HG03378 (cell line): Measurements from ENCODE around the gene STX8.
"Not testable (repeated sequence)": the region's sequence is repeated elsewhere in the genome, so short reads cannot be mapped to it uniquely, and the experiment has no call there.

ENCODE experiments used
- ATAC-seq: cut with Tn5 transposase; IDR thresholded peaks from one replicate; pipeline ENCODE4 v1.9.1; 2021; ENCODE audit warnings: mild to moderate bottlenecking, moderate library complexity; ENCODE audit not compliant: unreplicated experiment

Gene STX8

GRCh38 chr17:9512323-9513168 is 63.1 kb downstream of the STX8 start:
- ATAC-seq, result no peak

GRCh38 chr17:9509236-9509816 is 66.3 kb downstream of the STX8 start:
- no peak for ATAC-seq

GRCh38 chr17:9499041-9499440 is 76.6 kb downstream of the STX8 start:
- no peak for ATAC-seq

GRCh38 chr17:9498490-9498889 is 77.1 kb downstream of the STX8 start:
- no peak for ATAC-seq

GRCh38 chr17:9488556-9488955 is 87.1 kb downstream of the STX8 start:
- no peak for ATAC-seq

GRCh38 chr17:9487406-9487805 is 88.2 kb downstream of the STX8 start:
- ATAC-seq, result no peak

- no peak for ATAC-seq
Observed at GRCh38 chr17:9484789-9485188, 90.8 kb downstream of the STX8 start.

- no peak for ATAC-seq
Observed at GRCh38 chr17:9479964-9480363, 95.7 kb downstream of the STX8 start.

- no peak for ATAC-seq
Observed at GRCh38 chr17:9478889-9479288, 96.7 kb downstream of the STX8 start.

GRCh38 chr17:9475101-9475658 is 100.4 kb downstream of the STX8 start:
- no peak for ATAC-seq

- no peak for ATAC-seq
Observed at GRCh38 chr17:9473711-9474110, 101.9 kb downstream of the STX8 start.

- no peak for ATAC-seq
Observed at GRCh38 chr17:9472541-9472940, 103.1 kb downstream of the STX8 start.

- ATAC-seq, result no peak
Observed at GRCh38 chr17:9472094-9472493, 103.5 kb downstream of the STX8 start.

GRCh38 chr17:9470171-9470570 is 105.4 kb downstream of the STX8 start:
- no peak for ATAC-seq

GRCh38 chr17:9468937-9469336 is 106.7 kb downstream of the STX8 start:
- no peak for ATAC-seq

GRCh38 chr17:9468532-9468931 is 107.1 kb downstream of the STX8 start:
- ATAC-seq, result no peak

- no peak for ATAC-seq
Observed at GRCh38 chr17:9467518-9467917, 108.1 kb downstream of the STX8 start.

- no peak for ATAC-seq
Observed at GRCh38 chr17:9465210-9465921, 110.3 kb downstream of the STX8 start.

GRCh38 chr17:9457005-9457404 is 118.6 kb downstream of the STX8 start:
- ATAC-seq, result no peak

GRCh38 chr17:9456330-9456729 is 119.3 kb downstream of the STX8 start:
- no peak for ATAC-seq

GRCh38 chr17:9451934-9452333 is 123.7 kb downstream of the STX8 start:
- no peak for ATAC-seq

- not testable (repeated sequence) for ATAC-seq
Observed at GRCh38 chr17:9447298-9447697, 128.3 kb downstream of the STX8 start.
